Astrocyte (in vitro differentiated cells and primary cell): Measurements from ENCODE around the gene CRIM1.

Source experiments
- EZH2 ChIP-seq: IDR thresholded peaks from 2 replicates; pipeline ENCODE4 v1.6.1; 2012; ENCODE audit warnings: mild to moderate bottlenecking, low read length, inconsistent platforms; ENCODE audit not compliant: insufficient read depth
- TF ChIP-seq, protein P1 (sequence below): IDR thresholded peaks from 2 replicates; pipeline ENCODE4 v1.5.1; 2011; ENCODE audit warnings: low read depth, mild to moderate bottlenecking, inconsistent platforms, low read length, moderate library complexity; ENCODE audit not compliant: insufficient read depth

DNA sequence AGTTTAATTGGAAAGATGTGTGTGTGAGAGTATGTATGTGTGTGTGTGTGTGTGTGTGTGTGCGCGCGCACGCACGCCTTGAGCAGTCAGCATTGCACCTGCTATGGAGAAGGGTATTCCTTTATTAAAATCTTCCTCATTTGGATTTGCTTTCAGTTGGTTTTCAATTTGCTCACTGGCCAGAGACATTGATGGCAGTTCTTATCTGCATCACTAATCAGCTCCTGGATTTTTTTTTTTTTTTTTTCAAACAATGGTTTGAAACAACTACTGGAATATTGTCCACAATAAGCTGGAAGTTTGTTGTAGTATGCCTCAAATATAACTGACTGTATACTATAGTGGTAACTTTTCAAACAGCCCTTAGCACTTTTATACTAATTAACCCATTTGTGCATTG is 194.4 kb downstream of the CRIM1 start:
- TF ChIP-seq, protein P1, sequence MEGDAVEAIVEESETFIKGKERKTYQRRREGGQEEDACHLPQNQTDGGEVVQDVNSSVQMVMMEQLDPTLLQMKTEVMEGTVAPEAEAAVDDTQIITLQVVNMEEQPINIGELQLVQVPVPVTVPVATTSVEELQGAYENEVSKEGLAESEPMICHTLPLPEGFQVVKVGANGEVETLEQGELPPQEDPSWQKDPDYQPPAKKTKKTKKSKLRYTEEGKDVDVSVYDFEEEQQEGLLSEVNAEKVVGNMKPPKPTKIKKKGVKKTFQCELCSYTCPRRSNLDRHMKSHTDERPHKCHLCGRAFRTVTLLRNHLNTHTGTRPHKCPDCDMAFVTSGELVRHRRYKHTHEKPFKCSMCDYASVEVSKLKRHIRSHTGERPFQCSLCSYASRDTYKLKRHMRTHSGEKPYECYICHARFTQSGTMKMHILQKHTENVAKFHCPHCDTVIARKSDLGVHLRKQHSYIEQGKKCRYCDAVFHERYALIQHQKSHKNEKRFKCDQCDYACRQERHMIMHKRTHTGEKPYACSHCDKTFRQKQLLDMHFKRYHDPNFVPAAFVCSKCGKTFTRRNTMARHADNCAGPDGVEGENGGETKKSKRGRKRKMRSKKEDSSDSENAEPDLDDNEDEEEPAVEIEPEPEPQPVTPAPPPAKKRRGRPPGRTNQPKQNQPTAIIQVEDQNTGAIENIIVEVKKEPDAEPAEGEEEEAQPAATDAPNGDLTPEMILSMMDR, result no peak
- TF ChIP-seq EZH2, result no peak
